Loucy (cell line): Measurements from ENCODE around the gene PLPP3.

Source experiments
- H2AFZ ChIP-seq: fragments of 200-600 bp; sonication (generic); 2 replicates; pipeline ENCODE4 v1.6.0; 2016; ENCODE audit warnings: antibody characterized with exemption, mild to moderate bottlenecking, low read length, moderate library complexity
- H3F3A ChIP-seq: fragments of 200-600 bp; 2 replicates; pipeline ENCODE4 v1.6.0; 2016; ENCODE audit warnings: antibody characterized with exemption, low read depth, mild to moderate bottlenecking
- H3K27me3 ChIP-seq: fragments of 200-600 bp; sonication (generic); 2 replicates; pipeline ENCODE4 v1.6.1; 2014; ENCODE audit warnings: low read length, mild to moderate bottlenecking; ENCODE audit not compliant: insufficient read depth, poor library complexity, severe bottlenecking
- H3K36me3 ChIP-seq: fragments of 200-600 bp; sonication (generic); 2 replicates; pipeline ENCODE4 v1.6.1; 2016; ENCODE audit warnings: low read length; ENCODE audit not compliant: insufficient read depth
- H3K4me1 ChIP-seq: fragments of 200-600 bp; sonication (generic); 2 replicates; pipeline ENCODE4 v1.5.1; 2014; ENCODE audit warnings: low read length, mild to moderate bottlenecking; ENCODE audit not compliant: insufficient read depth, poor library complexity, severe bottlenecking
- H3K4me2 ChIP-seq: fragments of 200-600 bp; sonication (generic); 2 replicates; pipeline ENCODE4 v1.6.0; 2014; ENCODE audit warnings: antibody characterized with exemption, low read length, low read depth, mild to moderate bottlenecking; ENCODE audit not compliant: poor library complexity, severe bottlenecking
- H3K4me3 ChIP-seq: fragments of 200-600 bp; sonication (generic); 2 replicates; pipeline ENCODE4 v1.5.1; 2014; ENCODE audit warnings: low read length, mild to moderate bottlenecking, mixed read lengths; ENCODE audit not compliant: poor library complexity, severe bottlenecking
- H3K79me2 ChIP-seq: fragments of 200-600 bp; sonication (generic); 2 replicates; pipeline ENCODE4 v1.6.1; 2014; ENCODE audit warnings: low read length; ENCODE audit not compliant: insufficient read depth
- H3K9ac ChIP-seq: fragments of 200-600 bp; sonication (generic); 2 replicates; pipeline ENCODE4 v1.6.0; 2014; ENCODE audit warnings: mild to moderate bottlenecking, low read depth, low read length, moderate library complexity; ENCODE audit not compliant: poor library complexity, severe bottlenecking
- H3K9me2 ChIP-seq: fragments of 200-600 bp; sonication (generic); replicated peaks from 2 replicates; pipeline ENCODE4 v1.6.1; 2016; ENCODE audit warnings: low read depth, low read length, mixed read lengths
- H3K9me3 ChIP-seq: fragments of 200-600 bp; sonication (generic); 2 replicates; pipeline ENCODE4 v1.6.1; 2014; ENCODE audit warnings: mild to moderate bottlenecking, antibody characterized with exemption, low read length, low read depth; ENCODE audit not compliant: insufficient read depth
- H4K20me1 ChIP-seq: fragments of 200-600 bp; sonication (generic); 2 replicates; pipeline ENCODE4 v1.6.0; 2014; ENCODE audit warnings: antibody characterized with exemption, low read length, mild to moderate bottlenecking; ENCODE audit not compliant: insufficient read depth, poor library complexity, severe bottlenecking
- CTCF ChIP-seq: fragments of 200-600 bp; sonication (generic); conservative IDR thresholded peaks from 2 replicates; pipeline ENCODE4 v1.5.1; 2014; ENCODE audit warnings: mild to moderate bottlenecking, antibody characterized with exemption, low read length
- EZH2phosphoT487 ChIP-seq: fragments of 200-600 bp; IDR thresholded peaks from 2 replicates; pipeline ENCODE4 v1.6.1; 2018; ENCODE audit warnings: antibody characterized with exemption, mild to moderate bottlenecking, moderate library complexity, borderline replicate concordance

Gene PLPP3

GRCh38 chr1:56515898-56516538, 63.3 kb downstream of the PLPP3 start:
- no peaks in the 10 kb centered on the region for H3K4me1 ChIP-seq
- H3K9ac ChIP-seq: no peak overlapping the region

GRCh38 chr1:56512724-56513494, 66.5 kb downstream of the PLPP3 start:
- Histone ChIP-seq H4K20me1 (no peaks in the 10 kb centered on the region), H2AFZ (no peak overlapping the region), H3K4me2 (no peak overlapping the region), H3F3A (no peaks in the 10 kb centered on the region), H3K4me1 (no peaks in the 10 kb centered on the region), H3K9me2 (no peaks in the 10 kb centered on the region), H3K9ac (no peak overlapping the region), H3K79me2 (no peaks in the 10 kb centered on the region), H3K36me3 (no peaks in the 10 kb centered on the region), H3K27me3 (no peaks in the 10 kb centered on the region), H3K9me3 (no peaks in the 10 kb centered on the region), H3K4me3 (no peak overlapping the region)
- no peak for TF ChIP-seq EZH2phosphoT487
- no peak for TF ChIP-seq CTCF

More at GRCh38 chr1:56515898-56516538, 63.3 kb downstream of the PLPP3 start:
- H3K4me2 ChIP-seq: no peak overlapping the region
- TF ChIP-seq EZH2phosphoT487 (no peak), CTCF (no peak)
- no peaks in the 10 kb centered on the region for H4K20me1 ChIP-seq
- no peak overlapping the region for H3K4me3 ChIP-seq
- H3F3A ChIP-seq: no peaks in the 10 kb centered on the region
- no peak overlapping the region for H2AFZ ChIP-seq
- H3K36me3 ChIP-seq: no peaks in the 10 kb centered on the region
- no peaks in the 10 kb centered on the region for H3K9me2 ChIP-seq
- H3K79me2 ChIP-seq: no peaks in the 10 kb centered on the region
- no peaks in the 10 kb centered on the region for H3K9me3 ChIP-seq
- no peaks in the 10 kb centered on the region for H3K27me3 ChIP-seq

- no peaks in the 10 kb centered on the region for H3K36me3 ChIP-seq
- H2AFZ ChIP-seq: no peak overlapping the region
- H3K79me2 ChIP-seq: no peaks in the 10 kb centered on the region
- H3K4me3 ChIP-seq: no peak overlapping the region
- no peak overlapping the region for H3K9ac ChIP-seq
- H3K9me2 ChIP-seq: no peaks in the 10 kb centered on the region
- no peaks in the 10 kb centered on the region for H3K4me1 ChIP-seq
- H4K20me1 ChIP-seq: no peaks in the 10 kb centered on the region
- H3K27me3 ChIP-seq: no peaks in the 10 kb centered on the region
- no peak for TF ChIP-seq EZH2phosphoT487
- TF ChIP-seq CTCF: no peak
- H3F3A ChIP-seq: no peaks in the 10 kb centered on the region
- H3K9me3 ChIP-seq: no peaks in the 10 kb centered on the region
- no peak overlapping the region for H3K4me2 ChIP-seq
Observed at GRCh38 chr1:56511766-56512165, 67.6 kb downstream of the PLPP3 start.
